SU-DHL-6 (cell line): ENCODE data around the gene MAML3.

ENCODE experiments used
- CTCF ChIP-seq: fragments of 200-600 bp; sonication (generic); IDR thresholded peaks from one replicate; pipeline ENCODE4 v1.5.1; 2017; ENCODE audit warnings: antibody characterized with exemption, mild to moderate bottlenecking, low read length, moderate library complexity; ENCODE audit not compliant: insufficient read depth, poor library complexity, severe bottlenecking
- EZH2phosphoT487 ChIP-seq: fragments of 200-600 bp; sonication (generic), shearing (Covaris generic); conservative IDR thresholded peaks from 2 replicates; pipeline ENCODE4 v1.6.1; 2018; ENCODE audit warnings: mild to moderate bottlenecking, antibody characterized with exemption, low read length, moderate library complexity, mixed read lengths

- TF ChIP-seq CTCF, result no peak
- TF ChIP-seq EZH2phosphoT487, result no peak
Measured at GRCh38 chr4:139711461-139711860, 442.5 kb downstream of the MAML3 start.
